Measurements from ENCODE around the gene POGZ.

- no peak for TF ChIP-seq CTCF (IDR thresholded peaks at IDR 0.05)
- TF ChIP-seq POLR2A (IDR thresholded peaks at IDR 0.05): no peak
Observed at GRCh38 chr1:151495316-151495715, 36.0 kb upstream of the POGZ start.

Data from esophagus squamous epithelium (tissue), 4 donors.